Fibroblast of pulmonary artery (primary cell): ENCODE data around the gene PNPLA5.

Source experiments
- DNase-seq: peaks from one replicate; pipeline ENCODE4 v3.0.0-alpha.2; 2010; ENCODE audit warnings: low read depth
- H3K4me3 ChIP-seq: replicated peaks from 2 replicates; pipeline ENCODE4 v1.5.1; 2011; ENCODE audit warnings: low read depth, mild to moderate bottlenecking, control low read depth, low read length, moderate library complexity
- CTCF ChIP-seq: IDR thresholded peaks from 2 replicates; pipeline ENCODE4 v1.5.1; 2011; ENCODE audit warnings: mild to moderate bottlenecking, control low read depth, low read length, inconsistent platforms; ENCODE audit errors: missing control alignments

PNPLA5 gene

GRCh38 chr22:43844560-43845545, 47.0 kb downstream of the PNPLA5 start:
- DNase-seq: no peak
- no peak for TF ChIP-seq CTCF
- no peak overlapping the region for H3K4me3 ChIP-seq

GRCh38 chr22:43843783-43844530, 47.9 kb downstream of the PNPLA5 start:
- TF ChIP-seq CTCF: no peak
- no peak overlapping the region for H3K4me3 ChIP-seq
- no peak for DNase-seq

DNA sequence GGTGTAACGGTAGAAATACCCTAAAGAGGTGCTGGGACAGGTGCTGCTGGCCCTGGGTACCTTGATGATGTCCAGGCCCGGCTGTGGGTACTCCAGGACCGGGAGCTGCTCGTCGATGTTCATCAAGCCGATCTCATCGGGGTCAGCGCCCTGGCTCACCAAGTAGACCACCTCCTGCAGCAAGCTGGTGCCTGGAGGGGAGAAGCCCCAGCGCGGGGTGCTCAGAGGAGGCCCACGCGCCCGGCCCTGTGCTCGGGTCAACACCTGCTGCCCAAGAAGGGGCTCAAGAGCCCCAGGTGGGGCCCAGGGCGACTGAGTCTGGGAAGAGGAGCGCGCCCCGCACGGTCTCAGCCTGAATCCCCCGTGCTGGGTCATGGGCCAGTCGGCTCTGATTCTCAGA, 50.1 kb downstream of the PNPLA5 start:
- DNase-seq: no peak
- no peak overlapping the region for H3K4me3 ChIP-seq
- no peak for TF ChIP-seq CTCF

- DNase-seq: no peak
- TF ChIP-seq CTCF: no peak
- H3K4me3 ChIP-seq: no peak overlapping the region
Measured at GRCh38 chr22:43840851-43841250, 51.0 kb downstream of the PNPLA5 start.

- TF ChIP-seq CTCF: no peak
- no peak overlapping the region for H3K4me3 ChIP-seq
- no peak for DNase-seq
Measured at GRCh38 chr22:43840431-43840830, 51.4 kb downstream of the PNPLA5 start.

DNA sequence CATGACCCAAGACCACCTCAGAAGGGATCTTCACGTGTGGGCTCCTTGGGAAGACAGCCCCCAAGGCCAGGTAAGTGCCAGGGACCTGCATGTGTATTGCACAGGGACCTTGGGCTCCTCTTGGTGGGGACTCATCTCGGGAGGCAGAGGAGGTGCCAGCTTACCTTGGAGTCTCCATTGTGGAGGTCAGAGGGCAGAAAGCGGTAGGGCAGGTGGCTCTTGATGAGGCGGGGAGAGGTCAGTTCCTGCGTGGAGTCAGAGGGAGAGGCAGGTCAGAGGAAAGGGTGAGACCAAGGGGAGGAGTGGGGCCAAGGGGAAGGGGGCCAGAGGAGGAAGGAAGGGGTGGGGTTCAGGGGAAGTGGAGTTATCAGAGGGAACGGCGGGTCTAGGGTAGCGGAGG, 52.0 kb downstream of the PNPLA5 start:
- no peak for TF ChIP-seq CTCF
- DNase-seq: no peak
- no peak overlapping the region for H3K4me3 ChIP-seq
